ENCODE results near the gene EPHA10. TPM values are rescaled to one million over a fixed set of nuclear protein-coding genes. Genes with fewer than 3 reads are reported as not detected.

EPHA10 gene
- total and polyA plus RNA-seq, 11 donors: 0.01 to 0.60 (median 0.12) TPM; not detected in 5

DNA sequence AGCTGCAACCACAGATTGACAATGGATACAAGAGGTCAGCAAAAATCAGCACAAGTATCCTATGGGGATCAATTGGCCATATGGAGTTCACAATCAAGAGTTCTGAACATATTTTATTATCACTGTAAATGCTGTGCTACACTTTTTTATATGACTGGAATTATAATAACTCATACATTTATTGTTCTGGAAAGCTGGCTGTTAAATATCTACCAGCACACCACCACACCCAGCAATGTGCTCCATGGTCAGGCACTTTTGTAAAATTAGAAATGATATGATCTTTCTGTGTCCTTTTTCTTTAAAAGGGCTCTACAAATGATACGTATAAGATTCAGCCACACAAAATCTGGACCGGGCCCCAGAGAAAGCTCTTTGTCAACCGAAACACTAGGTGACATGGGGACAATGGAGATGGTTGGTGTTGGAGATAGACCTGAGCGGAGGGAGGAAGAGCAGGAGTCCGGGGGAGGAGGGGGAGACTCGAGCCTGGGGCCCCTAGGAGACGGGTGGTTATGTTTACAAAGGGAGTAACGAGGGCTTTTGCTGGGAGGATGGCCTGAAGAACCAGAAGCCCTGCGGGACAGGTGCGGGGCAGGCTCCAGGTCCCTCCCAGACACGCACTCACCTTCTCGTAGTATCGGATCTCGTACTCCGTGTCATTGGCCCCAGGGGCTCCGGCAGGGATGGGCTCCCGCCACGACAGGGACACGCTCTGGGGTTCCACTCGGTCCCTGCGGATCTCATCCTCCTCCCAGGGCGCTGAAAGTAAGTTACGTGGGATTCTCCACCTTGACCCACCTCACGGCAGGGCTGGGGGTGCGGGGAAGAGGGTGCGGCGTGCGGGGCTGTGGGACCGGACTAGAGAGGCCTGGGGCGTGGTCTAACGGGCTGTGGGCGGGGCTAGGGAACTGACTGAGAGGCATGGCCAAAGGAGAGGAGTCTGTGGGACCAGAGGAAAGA lies 30.0 kb downstream of the EPHA10 start:
- WGBS, 4 donors: 8 to 13% (median 11%) methylated on average over 28 to 32 of the region's 32 CpGs
- DNase-seq (no peak), ATAC-seq (no peak)
- intact Hi-C loops (cut with DNase I): no loop called here
- H3K9me3 ChIP-seq: no peaks in the 10 kb centered on the region
- TF ChIP-seq POLR2A (IDR thresholded peaks at IDR 0.05): no peak
- TF ChIP-seq, protein P1, sequence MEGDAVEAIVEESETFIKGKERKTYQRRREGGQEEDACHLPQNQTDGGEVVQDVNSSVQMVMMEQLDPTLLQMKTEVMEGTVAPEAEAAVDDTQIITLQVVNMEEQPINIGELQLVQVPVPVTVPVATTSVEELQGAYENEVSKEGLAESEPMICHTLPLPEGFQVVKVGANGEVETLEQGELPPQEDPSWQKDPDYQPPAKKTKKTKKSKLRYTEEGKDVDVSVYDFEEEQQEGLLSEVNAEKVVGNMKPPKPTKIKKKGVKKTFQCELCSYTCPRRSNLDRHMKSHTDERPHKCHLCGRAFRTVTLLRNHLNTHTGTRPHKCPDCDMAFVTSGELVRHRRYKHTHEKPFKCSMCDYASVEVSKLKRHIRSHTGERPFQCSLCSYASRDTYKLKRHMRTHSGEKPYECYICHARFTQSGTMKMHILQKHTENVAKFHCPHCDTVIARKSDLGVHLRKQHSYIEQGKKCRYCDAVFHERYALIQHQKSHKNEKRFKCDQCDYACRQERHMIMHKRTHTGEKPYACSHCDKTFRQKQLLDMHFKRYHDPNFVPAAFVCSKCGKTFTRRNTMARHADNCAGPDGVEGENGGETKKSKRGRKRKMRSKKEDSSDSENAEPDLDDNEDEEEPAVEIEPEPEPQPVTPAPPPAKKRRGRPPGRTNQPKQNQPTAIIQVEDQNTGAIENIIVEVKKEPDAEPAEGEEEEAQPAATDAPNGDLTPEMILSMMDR (IDR thresholded peaks at IDR 0.05): no peak
- no peaks in the 10 kb centered on the region for H3K4me1 ChIP-seq
- H3K4me3 ChIP-seq: no peak overlapping the region
- peaks cover 0 to 76% (median 14%) of the 10 kb centered on the region in 9 donors for H3K27me3 ChIP-seq
- H3K36me3 ChIP-seq: no peaks in the 10 kb centered on the region
- H3K27ac ChIP-seq: no peak overlapping the region

DNA sequence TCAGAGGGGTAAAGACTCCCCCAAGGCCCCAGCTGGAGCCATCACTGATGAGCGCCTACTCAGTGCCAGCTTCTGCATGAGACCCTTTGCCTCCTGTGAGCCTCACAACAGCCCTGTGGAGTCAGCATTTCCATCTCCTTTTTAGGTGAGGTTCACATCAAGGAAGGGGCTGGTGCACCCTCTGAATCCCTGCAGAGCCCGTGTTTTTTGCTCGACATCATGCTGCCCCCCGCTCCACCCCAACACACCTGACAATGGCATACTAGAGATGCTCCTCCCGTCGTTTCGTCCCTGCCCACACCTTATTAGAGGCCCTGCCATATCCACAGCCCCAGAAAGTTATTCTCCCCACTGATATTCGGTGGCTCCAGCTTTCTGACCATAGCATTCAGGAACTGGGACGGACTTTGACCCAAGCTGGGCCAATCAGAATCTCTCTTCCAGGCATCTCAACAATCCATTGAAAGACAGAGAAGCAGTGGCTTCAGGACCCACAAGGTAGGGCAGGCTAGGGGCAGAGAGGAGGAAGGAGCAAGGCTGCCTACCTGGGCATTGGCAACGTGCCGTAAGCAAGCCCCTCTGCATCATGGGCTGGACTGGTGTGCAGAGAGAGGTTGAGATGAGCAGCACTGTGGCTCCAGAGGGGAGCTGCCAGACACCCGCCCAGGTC lies 32.7 kb downstream of the EPHA10 start:
- 74 to 82% (median 76%) methylated on average over 12 of the region's 12 CpGs for WGBS, 4 donors
- DNase-seq: no peak

DNA sequence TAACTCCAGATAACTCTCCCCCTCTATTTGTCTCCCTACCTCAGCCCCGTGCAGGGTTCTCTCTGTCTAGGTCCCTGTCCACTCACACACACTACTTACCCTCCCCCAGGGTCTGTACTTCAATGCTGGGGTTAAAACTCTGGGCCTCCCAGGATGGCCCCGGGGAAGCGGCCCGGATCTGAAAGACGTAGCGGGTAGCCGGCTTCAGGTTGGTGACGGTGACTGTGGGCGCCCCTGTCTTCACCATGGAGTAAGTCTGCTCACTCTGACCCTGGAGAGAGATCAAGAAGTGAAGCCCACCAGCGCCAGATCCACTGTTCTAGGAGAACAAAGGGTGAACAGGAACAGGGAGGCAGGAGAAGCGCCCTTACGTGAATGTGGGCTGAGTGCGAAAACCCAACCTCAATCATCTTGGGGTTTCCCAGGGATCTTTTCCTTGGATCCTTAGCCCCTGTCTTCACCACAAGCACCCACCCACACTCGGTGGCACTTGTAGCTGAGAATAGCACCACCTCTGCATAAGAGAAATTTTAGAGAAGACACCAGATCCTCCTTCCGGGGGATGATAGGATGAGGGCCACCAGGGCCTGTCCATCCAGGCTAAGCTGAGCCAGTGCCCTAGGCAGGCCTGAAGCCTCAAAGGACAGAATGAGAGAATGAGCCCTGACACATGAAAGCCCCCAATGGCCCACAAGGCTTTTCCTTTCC lies 33.5 kb downstream of the EPHA10 start:
- DNase-seq: no peak
- Histone ChIP-seq H3K4me3 (no peak overlapping the region), H3K27ac (no peak overlapping the region), H3K9me3 (no peaks in the 10 kb centered on the region), H3K4me1 (no peaks in the 10 kb centered on the region), H3K27me3 (peaks cover 0 to 85% (median 14%) of the 10 kb centered on the region in 9 donors), H3K36me3 (no peaks in the 10 kb centered on the region)
- ATAC-seq: no peak
- WGBS, 4 donors: 85 to 90% (median 88%) methylated on average over 14 to 15 of the region's 15 CpGs
- TF ChIP-seq, protein P1 (IDR thresholded peaks at IDR 0.05): no peak
- TF ChIP-seq POLR2A (IDR thresholded peaks at IDR 0.05): no peak
- intact Hi-C loops (cut with DNase I): no loop called here

More for the DNA sequence above, 32.7 kb downstream of the EPHA10 start:
- Histone ChIP-seq H3K9me3 (no peaks in the 10 kb centered on the region), H3K4me3 (no peak overlapping the region), H3K27me3 (peaks cover 0 to 84% (median 14%) of the 10 kb centered on the region in 9 donors), H3K4me1 (no peaks in the 10 kb centered on the region), H3K36me3 (no peaks in the 10 kb centered on the region), H3K27ac (no peak overlapping the region)
- no peak for ATAC-seq
- no peak for TF ChIP-seq POLR2A (IDR thresholded peaks at IDR 0.05)
- TF ChIP-seq, protein P1 (IDR thresholded peaks at IDR 0.05): no peak
- intact Hi-C loops (cut with DNase I): no loop called here
